ENCODE results near the gene ANLN.

DNA sequence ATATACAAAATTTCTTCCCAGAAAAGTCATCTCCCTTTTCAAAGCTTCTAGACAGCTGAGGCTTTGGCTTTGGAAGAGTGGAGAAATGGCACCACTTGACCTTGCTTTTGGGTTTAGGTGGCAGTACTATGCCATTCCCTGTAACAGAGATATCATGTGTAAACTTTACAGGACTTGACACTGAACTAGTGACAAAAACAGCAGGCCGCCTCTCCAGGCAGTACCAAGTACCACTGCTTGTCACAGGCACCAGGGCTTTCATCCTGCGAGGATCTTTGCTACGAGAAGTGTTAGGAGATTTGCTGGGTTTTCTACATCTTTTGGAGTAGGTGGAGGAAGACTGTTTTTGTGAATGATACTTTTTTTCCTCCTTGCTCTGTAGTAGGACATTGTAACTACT, 32.6 kb upstream of the ANLN start:
- TF ChIP-seq TAF1 (IDR thresholded peaks at IDR 0.05; ENCODE audit: borderline replicate concordance, low read depth, low read length) (no peak), POLR2A (IDR thresholded peaks at IDR 0.05; ENCODE audit: low read depth, low read length) (no peak)
